Breast epithelium (tissue), 4 donors: ENCODE results near the gene GRPEL1. TPM values are rescaled to one million over a fixed set of nuclear protein-coding genes. Genes with fewer than 3 reads are reported as not detected.
A peak's percentile ranks its signal among the peaks of the same experiment; 100 is the strongest.
"Not testable (repeated sequence)": the region's sequence is repeated elsewhere in the genome, so short reads cannot be mapped to it uniquely, and the experiment has no call there.

Source experiments
- DNase-seq, 2 donors: peaks; one replicate each; pipeline ENCODE4 v3.0.0-alpha.2; 2019; ENCODE audit warnings: low spot score in 2 of 2
- H3K27ac ChIP-seq, 2 donors: fragments of 200-600 bp; sonication (generic) in 1 of 2; one replicate each; pipeline ENCODE4 v1.5.1; 2016 to 2019; ENCODE audit warnings: mild to moderate bottlenecking in 1 of 2
- H3K27me3 ChIP-seq, 2 donors: fragments of 200-600 bp; sonication (generic) in 1 of 2; one replicate each; pipeline versions ENCODE4 v1.5.1 to v1.6.0; 2017 to 2019; ENCODE audit warnings: control low read depth in 1 of 2, mild to moderate bottlenecking in 1 of 2
- H3K36me3 ChIP-seq: fragments of 200-600 bp; one replicate; pipeline ENCODE4 v1.5.1; 2019
- H3K4me1 ChIP-seq, 2 donors: fragments of 200-600 bp; sonication (generic); one replicate each; pipeline ENCODE4 v1.5.1; 2016 to 2019; ENCODE audit warnings: control low read depth in 1 of 2
- H3K4me3 ChIP-seq, 3 donors: fragments of 200-600 bp; sonication (generic); 1 replicate in 2 of 3; 2 replicates in 1 of 3; pipeline ENCODE4 v1.5.1; 2016 to 2019; ENCODE audit warnings: mild to moderate bottlenecking in 3 of 3, moderate library complexity in 2 of 3
- H3K9me3 ChIP-seq, 2 donors: fragments of 200-600 bp; sonication (generic) in 1 of 2; one replicate each; pipeline ENCODE4 v1.5.1; 2016 to 2019; ENCODE audit warnings: control low read depth in 1 of 2
- POLR2A ChIP-seq: fragments of 450-650 bp; IDR thresholded peaks from one replicate; pipeline ENCODE4 v1.6.1; 2016; ENCODE audit warnings: antibody characterized with exemption, mild to moderate bottlenecking, moderate library complexity
- POLR2AphosphoS5 ChIP-seq, 3 donors: sonication (generic); formaldehyde crosslinking; IDR thresholded peaks; one replicate each; pipeline ENCODE4 v1.6.1; 2017; ENCODE audit warnings: antibody characterized with exemption in 3 of 3
- intact Hi-C: fragments of 100-400 bp; cut with DNase I; formaldehyde crosslinking; loops from one replicate; pipeline ENCODE4 v1.15.1; 2023; ENCODE audit warnings: low total_unique reads
- total RNA-seq, 3 donors: library from RNA; depleted of rRNA; stranded (reverse); fragments of >200 nt; gene quantifications; one replicate each; pipeline ENCODE4 v1.1.0, GENCODE V29; 2016
- TF ChIP-seq, protein P1 (sequence below), 3 donors: fragments of 450-650 bp; IDR thresholded peaks; one replicate each; pipeline ENCODE4 v1.5.1; 2016 to 2017; ENCODE audit warnings: antibody characterized with exemption in 3 of 3, mild to moderate bottlenecking in 3 of 3, moderate library complexity in 3 of 3

GRPEL1 gene
- total RNA-seq, 3 donors from 2014 or later, result 20.2 to 24.1 (median 22.6) TPM

DNA sequence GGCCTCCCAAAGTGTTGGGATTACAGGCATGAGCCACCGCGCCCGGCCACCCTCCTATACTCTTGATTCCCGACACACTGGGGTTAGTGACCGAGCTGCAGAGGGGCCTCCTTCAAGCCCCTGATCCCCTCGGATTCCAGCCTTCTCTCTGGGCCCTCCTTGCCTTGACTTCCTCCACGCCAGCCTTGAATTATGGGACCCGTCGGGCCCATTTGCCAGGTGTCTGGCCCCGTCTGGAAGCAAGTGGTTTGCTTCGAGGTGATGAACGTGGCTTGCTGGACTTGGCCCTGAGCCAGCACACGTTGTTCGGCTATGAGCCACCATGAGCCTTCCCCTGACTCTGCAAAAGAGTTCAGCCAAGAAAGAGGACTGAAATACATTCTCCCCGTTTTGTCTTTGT is 37.4 kb upstream of the GRPEL1 start:
- H3K36me3 ChIP-seq, result no peaks in the 10 kb centered on the region
- no peak overlapping the region for H3K27ac ChIP-seq
- H3K27me3 ChIP-seq, result no peaks in the 10 kb centered on the region
- TF ChIP-seq, protein P1, sequence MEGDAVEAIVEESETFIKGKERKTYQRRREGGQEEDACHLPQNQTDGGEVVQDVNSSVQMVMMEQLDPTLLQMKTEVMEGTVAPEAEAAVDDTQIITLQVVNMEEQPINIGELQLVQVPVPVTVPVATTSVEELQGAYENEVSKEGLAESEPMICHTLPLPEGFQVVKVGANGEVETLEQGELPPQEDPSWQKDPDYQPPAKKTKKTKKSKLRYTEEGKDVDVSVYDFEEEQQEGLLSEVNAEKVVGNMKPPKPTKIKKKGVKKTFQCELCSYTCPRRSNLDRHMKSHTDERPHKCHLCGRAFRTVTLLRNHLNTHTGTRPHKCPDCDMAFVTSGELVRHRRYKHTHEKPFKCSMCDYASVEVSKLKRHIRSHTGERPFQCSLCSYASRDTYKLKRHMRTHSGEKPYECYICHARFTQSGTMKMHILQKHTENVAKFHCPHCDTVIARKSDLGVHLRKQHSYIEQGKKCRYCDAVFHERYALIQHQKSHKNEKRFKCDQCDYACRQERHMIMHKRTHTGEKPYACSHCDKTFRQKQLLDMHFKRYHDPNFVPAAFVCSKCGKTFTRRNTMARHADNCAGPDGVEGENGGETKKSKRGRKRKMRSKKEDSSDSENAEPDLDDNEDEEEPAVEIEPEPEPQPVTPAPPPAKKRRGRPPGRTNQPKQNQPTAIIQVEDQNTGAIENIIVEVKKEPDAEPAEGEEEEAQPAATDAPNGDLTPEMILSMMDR (IDR thresholded peaks at IDR 0.05), result no peak
- TF ChIP-seq POLR2AphosphoS5 (IDR thresholded peaks at IDR 0.05) (no peak), POLR2A (no peak)
- DNase-seq, result no peak
- H3K4me3 ChIP-seq, result no peak overlapping the region
- no peaks in the 10 kb centered on the region for H3K4me1 ChIP-seq
- intact Hi-C loops, result no loop called here
- no peaks in the 10 kb centered on the region for H3K9me3 ChIP-seq

DNA sequence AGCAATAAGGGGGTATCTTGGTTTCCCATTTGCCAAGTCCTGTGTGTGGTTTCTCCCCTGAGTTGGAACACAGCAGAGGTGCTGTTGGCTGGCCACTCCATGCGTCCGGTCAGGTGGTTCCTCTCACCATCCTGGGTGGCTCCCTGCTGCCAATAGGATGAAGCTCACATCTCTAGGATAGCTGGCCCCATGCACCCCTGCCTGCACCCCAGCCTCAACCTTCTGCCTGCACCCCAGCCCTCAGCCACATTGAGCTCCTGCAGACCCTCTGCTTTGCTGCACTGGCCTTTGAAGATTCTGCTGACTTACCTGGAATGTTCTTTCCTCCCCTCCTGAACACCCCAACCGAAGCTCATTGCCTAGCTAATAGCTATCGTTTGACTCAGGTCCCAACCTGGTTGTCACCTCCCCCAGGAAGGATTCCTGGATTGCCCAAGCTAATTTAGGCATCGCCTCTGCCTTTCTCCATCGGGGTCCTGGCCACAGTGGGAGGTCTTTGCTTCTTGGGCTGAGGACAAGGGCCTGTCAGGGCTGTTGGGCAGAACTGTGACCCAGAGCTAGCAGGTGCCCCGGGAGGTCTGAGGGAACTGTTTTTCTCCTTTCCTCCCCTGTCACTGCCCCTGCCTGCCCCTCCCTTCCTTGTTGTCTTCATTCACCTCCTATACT is 36.6 kb upstream of the GRPEL1 start:
- intact Hi-C loops, result no loop called here
- Histone ChIP-seq H3K4me3 (no peak overlapping the region), H3K27ac (peak overlapping the region in 1 of 2 donors; percentile 76), H3K27me3 (no peaks in the 10 kb centered on the region), H3K36me3 (no peaks in the 10 kb centered on the region), H3K4me1 (no peaks in the 10 kb centered on the region), H3K9me3 (no peaks in the 10 kb centered on the region)
- DNase-seq, result no peak
- TF ChIP-seq POLR2A, result no peak
- TF ChIP-seq POLR2AphosphoS5 (IDR thresholded peaks at IDR 0.05), result no peak
- TF ChIP-seq, protein P1 (IDR thresholded peaks at IDR 0.05), result no peak

DNA sequence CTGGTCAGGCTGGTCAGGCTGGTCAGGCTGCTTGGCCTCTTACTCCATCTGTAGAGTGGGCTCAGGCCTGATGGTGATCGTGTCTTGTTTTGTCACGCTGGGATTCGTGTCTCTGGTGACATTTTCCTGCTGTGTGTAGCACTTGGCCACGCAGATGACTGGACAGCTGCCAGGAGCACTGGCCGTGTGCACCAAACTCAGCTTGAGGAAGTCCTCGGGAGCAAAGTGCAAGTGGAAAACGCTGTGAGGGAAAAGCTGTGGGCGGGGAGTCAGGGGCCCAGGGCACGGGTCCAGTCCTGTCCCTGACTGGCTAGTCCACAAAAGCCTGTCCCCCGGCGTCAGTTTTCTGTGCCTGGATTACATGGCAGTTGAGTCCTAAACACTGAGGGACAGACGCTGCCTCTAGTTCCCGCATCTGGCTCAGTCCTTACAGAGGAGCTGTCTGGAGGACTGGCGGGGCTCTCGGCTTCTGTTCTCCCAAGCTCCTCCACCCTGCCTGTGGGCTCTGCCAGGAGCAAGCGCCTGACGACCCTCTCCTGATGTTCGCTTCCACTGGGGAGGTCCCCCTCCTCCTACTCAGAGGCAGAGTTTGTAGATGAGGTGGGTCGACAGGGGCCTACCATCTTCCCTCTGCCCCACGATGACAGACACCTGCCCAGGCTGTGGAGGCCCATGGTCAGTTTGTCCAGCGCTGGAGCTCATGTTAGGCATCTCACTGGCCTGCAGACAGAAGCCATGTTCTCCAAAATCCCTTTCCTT is 35.9 kb upstream of the GRPEL1 start:
- no peaks in the 10 kb centered on the region for H3K27me3 ChIP-seq
- peak overlapping the region; percentile 50 to 73 (median 57) for H3K4me3 ChIP-seq
- TF ChIP-seq POLR2AphosphoS5 (IDR thresholded peaks at IDR 0.05) (no peak), POLR2A (no peak)
- TF ChIP-seq, protein P1 (IDR thresholded peaks at IDR 0.05), result no peak
- no peak for DNase-seq
- no peaks in the 10 kb centered on the region for H3K9me3 ChIP-seq
- no peaks in the 10 kb centered on the region for H3K4me1 ChIP-seq
- intact Hi-C loops, result no loop called here
- H3K36me3 ChIP-seq, result no peaks in the 10 kb centered on the region
- peak overlapping the region; percentile 76 to 78 for H3K27ac ChIP-seq

DNA sequence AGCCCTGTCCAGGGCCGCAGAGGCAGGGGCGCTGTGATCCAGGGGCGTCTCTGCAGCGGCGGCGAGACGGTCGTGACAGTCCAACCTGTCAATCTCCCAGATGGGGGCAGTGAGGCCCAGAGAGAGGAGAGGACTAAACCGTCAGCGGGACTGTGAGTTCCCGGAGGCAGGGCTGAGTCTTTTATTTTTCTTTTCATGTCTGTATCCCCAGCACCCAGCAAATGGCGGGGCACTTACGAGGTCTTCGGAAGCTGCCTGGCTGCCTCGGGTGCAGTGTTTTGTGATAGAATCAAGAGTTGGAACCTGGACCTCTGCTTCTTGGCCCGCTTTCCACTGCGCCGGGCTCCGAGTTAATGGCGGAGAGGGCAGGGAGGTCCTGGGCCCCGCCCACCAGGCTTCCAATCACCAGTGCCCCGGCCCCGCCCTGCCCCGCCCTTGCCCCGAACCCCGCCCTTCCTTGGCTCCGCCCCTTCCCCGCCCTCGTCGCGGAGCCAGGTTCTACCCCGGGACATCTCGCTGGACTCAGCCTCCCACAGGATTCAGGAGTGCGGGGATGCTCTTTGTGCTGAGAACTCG is 35.3 kb upstream of the GRPEL1 start:
- no peaks in the 10 kb centered on the region for H3K4me1 ChIP-seq
- no peaks in the 10 kb centered on the region for H3K36me3 ChIP-seq
- H3K27ac ChIP-seq, result peak overlapping the region; percentile 76 to 78
- no peaks in the 10 kb centered on the region for H3K27me3 ChIP-seq
- TF ChIP-seq POLR2A, result peak; percentile 40
- peak; percentile 21 to 80 (median 28) for TF ChIP-seq POLR2AphosphoS5 (IDR thresholded peaks at IDR 0.05)
- TF ChIP-seq, protein P1 (IDR thresholded peaks at IDR 0.05), result no peak
- peak overlapping the region; percentile 50 to 73 (median 57) for H3K4me3 ChIP-seq
- peak; percentile 90 to 91 for DNase-seq
- no peaks in the 10 kb centered on the region for H3K9me3 ChIP-seq
- intact Hi-C loops, result no loop called here

DNA sequence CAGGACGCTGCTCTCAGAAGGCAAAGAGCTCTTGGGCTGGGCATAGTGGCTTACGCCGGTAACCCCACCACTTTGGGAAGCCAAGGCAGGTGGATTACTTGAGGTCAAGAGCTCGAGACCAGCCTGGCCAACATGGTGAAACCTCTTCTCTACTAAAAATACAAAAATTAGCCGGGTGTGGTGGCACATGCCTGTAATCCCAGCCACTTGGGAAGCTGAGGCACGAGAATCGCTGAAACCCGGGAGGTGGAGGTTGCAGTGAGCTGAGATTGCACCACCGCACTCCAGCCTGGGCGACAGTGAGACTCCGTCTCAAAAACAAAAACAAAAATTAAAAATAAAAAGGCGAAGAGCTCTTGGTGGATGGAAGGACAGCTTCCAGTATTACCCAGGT is 34.6 kb upstream of the GRPEL1 start:
- H3K27me3 ChIP-seq, intact Hi-C loops, H3K4me1 ChIP-seq, DNase-seq, H3K9me3 ChIP-seq, H3K36me3 ChIP-seq: not testable (repeated sequence)
- Histone ChIP-seq H3K27ac (peak overlapping the region; percentile 76 to 78), H3K4me3 (peak overlapping the region; percentile 50 to 73 (median 57))
